GM12865 (cell line): ENCODE measurements around the gene PRKCE.
"Not testable (repeated sequence)": the region's sequence is repeated elsewhere in the genome, so short reads cannot be mapped to it uniquely, and the experiment has no call there.

ENCODE experiments used
- DNase-seq: peaks from one replicate; pipeline ENCODE4 v3.0.0; 2010; ENCODE audit warnings: low read depth
- H3K4me3 ChIP-seq: 2 replicates; pipeline ENCODE4 v1.5.1; 2011; ENCODE audit warnings: mild to moderate bottlenecking, low read depth, low read length, control low read depth
- CTCF ChIP-seq: IDR thresholded peaks from 2 replicates; pipeline ENCODE4 v1.5.1; 2011; ENCODE audit warnings: low read length, control low read depth, low read depth, inconsistent platforms; ENCODE audit not compliant: insufficient read depth; ENCODE audit errors: missing control alignments

The PRKCE gene

GRCh38 chr2:45684756-45685155 is 33.3 kb downstream of the PRKCE start:
- DNase-seq, result no peak
- no peak for TF ChIP-seq CTCF
- H3K4me3 ChIP-seq, result no peak overlapping the region

DNA sequence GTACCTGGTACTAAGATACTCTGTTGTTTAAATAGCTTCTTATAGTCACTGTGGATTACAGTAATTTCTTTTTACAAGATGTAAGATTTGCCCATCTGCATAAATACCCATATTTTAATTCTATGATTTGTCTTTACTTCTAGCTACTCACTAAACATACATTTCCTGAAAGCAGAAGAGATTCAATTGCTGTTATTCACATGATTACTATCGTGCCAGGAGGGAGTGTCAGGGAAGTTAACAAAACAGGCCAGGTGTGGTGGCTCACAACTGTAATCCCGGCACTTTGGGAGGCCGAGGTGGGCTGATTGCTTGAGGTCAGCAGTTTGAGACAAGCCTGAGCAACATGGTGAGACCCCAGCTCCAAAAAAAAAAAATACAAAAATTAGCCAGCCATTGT is 33.8 kb downstream of the PRKCE start:
- no peak for TF ChIP-seq CTCF
- no peak overlapping the region for H3K4me3 ChIP-seq
- DNase-seq, result no peak

DNA sequence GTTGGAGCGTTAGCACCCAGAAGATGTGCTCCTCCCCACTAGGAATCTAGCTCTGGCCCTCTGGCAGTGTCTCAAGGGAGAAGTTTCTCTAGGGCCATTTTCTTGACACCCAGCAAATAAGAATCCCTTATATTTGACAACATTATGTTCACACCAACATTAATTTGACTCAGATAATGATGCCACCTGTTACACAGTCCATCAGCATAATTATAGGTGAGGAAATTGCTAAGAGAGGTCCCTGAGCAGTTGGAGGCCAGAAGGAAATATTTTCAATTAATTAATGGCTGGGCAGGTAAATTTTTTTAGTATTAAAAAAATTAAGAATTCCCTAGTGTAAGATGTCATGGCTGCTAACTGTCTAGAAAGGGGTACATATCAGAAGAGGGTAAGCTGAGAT is 36.5 kb downstream of the PRKCE start:
- no peak overlapping the region for H3K4me3 ChIP-seq
- DNase-seq, result no peak
- TF ChIP-seq CTCF, result no peak

DNA sequence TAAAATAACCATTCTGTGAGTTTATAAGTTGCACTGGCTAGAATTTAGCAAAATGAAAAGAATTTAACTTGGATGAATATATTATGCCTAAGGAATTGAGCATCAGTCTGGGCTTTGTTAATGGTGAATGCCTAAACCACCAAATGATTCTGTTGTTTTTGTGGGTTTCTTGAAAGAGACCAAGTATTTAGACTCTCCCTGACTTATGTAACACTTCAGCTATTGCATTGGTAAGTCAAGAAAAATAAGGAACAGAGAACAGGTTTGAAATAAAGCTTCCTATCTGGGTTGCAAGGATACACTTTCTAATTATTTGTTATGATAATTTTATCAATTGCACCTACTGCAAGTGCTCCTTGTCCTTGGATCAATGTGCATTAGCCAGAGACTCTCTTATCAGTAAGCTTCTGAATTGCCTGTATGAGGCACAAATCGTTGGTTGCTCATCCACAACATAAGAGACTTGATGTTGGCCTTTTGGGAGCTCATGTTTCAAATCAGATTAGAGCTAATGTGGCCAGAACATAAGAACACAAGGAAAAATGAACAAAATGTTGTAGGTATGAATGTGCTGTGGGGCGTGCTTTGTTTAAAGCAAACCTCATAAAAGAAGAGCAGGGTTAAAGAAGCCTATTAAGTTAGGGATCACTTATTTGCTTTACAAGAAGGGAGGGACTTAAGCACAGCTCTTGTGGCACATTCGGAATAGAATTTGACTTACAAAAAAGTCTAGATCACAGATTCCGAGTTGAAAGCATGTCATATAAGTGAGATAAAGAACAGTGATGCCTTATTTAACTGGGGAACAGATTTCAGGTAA is 37.2 kb downstream of the PRKCE start:
- H3K4me3 ChIP-seq, result no peak overlapping the region
- no peak for DNase-seq
- no peak for TF ChIP-seq CTCF

GRCh38 chr2:45690231-45690630 is 38.8 kb downstream of the PRKCE start:
- TF ChIP-seq CTCF, result no peak
- no peak for DNase-seq
- no peak overlapping the region for H3K4me3 ChIP-seq

DNA sequence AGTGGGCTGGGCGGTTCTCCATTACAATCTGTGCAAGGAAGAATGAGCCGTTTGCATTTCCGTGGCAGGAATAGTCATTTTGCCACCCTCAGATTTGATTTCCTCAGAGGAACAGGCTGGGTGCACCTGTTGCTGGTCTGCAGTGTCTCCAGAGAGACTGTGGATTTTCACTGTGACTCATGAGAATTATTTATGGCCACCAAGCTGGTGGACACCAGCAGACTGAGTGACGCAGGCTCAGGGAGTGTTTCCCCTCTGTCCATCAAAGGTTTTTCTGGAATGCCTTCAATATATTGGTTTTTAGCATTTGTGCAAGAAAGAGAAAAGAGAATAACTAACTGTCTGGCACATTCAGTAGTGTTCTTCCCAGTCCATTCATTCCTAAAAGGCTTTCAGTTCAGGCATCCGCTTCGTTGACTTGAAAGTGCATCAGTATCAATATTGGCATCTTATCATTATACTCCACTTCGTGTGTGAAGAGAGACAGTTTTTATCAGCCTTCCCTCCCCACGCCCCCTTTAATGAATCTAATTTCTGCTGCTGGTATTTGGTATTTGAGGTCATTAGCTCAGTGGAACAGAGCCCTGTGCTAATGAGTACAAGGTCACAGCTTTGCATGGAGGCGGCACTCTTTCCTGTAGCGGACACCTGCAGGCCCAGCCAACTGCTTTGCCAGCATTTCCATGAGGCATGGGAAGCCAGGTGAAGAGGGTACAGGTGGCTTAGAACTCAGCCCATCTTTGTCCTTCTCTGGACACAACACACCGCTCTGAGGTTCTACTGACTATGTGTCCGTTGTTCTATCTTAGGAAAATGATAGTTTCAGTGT is 39.9 kb downstream of the PRKCE start:
- H3K4me3 ChIP-seq, result no peak overlapping the region
- TF ChIP-seq CTCF, result no peak
- DNase-seq, result peak; percentile 76

DNA sequence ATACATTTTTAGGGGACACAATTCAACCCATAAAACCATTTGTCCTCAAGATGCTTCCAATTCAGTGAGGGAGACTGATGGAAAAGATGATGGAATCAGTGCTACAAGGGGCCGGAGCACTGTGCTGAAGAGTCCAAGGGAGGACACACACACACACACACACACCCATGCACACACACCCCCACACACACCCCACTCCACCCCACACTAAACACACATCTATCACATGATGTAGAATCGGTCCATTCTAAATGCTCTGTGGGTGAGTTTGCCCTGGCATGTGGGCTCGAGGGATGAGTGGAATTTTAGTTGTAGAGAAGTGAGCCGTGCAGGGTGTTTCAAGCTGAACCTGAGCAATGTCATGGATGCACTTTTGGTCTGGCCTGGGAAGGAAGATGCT is 41.1 kb downstream of the PRKCE start:
- TF ChIP-seq CTCF, result no peak
- no peak for DNase-seq
- no peak overlapping the region for H3K4me3 ChIP-seq

DNA sequence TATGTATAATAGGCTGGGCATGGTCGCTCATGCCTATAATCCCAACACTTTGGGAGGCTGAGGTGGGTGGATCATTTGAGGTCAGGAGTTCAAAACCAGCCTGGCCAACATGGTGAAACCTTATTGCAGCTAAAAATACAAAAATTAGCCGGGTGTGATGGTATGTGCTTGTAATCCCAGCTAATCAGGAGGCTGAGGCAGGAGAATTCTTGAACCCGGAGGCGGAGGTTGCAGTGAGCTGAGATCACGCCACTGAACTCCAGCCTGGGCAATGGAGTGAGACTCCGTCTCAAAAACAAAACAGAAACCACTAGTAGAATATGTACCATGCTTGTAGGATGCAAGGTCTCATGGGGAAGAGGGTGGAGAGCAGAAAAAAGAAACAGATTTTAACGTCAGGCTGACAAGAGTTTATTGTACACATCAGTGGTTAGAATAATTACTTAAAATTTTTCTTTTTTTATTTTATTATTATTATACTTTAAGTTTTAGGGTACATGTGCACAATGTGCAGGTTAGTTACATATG is 44.1 kb downstream of the PRKCE start:
- DNase-seq, result peak; percentile 61
- not testable (repeated sequence) for H3K4me3 ChIP-seq
